SJCRH30 (cell line): ENCODE results near the gene MAP3K4. TPM values are rescaled to one million over a fixed set of nuclear protein-coding genes. Genes with fewer than 3 reads are reported as not detected.

ENCODE experiments used
- DNase-seq, 2 experiments: peaks; one replicate each; pipeline ENCODE4 v3.0.0-alpha.2; 2015 to 2020
- H3K27ac ChIP-seq: fragments of 250-450 bp; sonication (Bioruptor Pico); 2 replicates; pipeline ENCODE4 v1.5.1; 2020; ENCODE audit warnings: mild to moderate bottlenecking, moderate library complexity
- H3K27me3 ChIP-seq: fragments of 250-450 bp; sonication (Bioruptor Pico); 2 replicates; pipeline ENCODE4 v1.5.1; 2020; ENCODE audit warnings: mild to moderate bottlenecking, moderate library complexity
- H3K36me3 ChIP-seq: fragments of 250-450 bp; sonication (Bioruptor Pico); 2 replicates; pipeline ENCODE4 v1.5.1; 2020; ENCODE audit warnings: mild to moderate bottlenecking, moderate library complexity
- H3K4me1 ChIP-seq: fragments of 250-450 bp; sonication (Bioruptor Pico); 2 replicates; pipeline ENCODE4 v1.5.1; 2020; ENCODE audit warnings: mild to moderate bottlenecking, moderate library complexity
- H3K4me3 ChIP-seq: fragments of 250-450 bp; sonication (Bioruptor Pico); 2 replicates; pipeline ENCODE4 v1.5.1; 2020; ENCODE audit warnings: mild to moderate bottlenecking, moderate library complexity
- H3K9me3 ChIP-seq: fragments of 250-450 bp; sonication (Bioruptor Pico); replicated peaks from 2 replicates; pipeline ENCODE4 v1.5.1; 2020; ENCODE audit warnings: mild to moderate bottlenecking, moderate library complexity
- total RNA-seq: library from RNA; depleted of rRNA; stranded (reverse); fragments of >200 nt; shearing (Covaris generic); gene quantifications from 2 replicates; pipeline ENCODE4 v1.2.3, GENCODE V29; 2014

MAP3K4 gene
- total RNA-seq, 1 experiment from 2014 or later: 44.7 TPM

DNA sequence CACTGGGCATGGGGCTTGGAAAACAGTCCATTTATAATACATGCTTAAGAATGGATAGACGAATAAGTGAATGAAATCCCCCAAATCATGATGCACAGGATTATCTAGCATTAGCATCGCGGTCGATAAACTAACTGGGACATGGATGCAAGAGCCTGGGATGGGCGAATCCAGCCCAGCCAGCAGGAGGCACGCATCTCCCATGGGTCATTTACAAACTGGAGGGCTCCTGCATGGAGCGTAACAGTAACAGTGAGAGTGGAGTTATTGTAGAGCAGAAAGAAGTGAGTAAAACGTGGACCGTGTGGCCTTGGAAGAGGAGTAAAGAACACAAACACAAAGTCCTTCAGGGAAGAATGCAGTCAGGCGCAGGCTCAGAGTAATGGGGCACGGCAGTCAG lies 145.8 kb downstream of the MAP3K4 start:
- Histone ChIP-seq H3K9me3 (no peaks in the 10 kb centered on the region), H3K4me1 (peaks cover 5% of the 10 kb centered on the region), H3K36me3 (no peaks in the 10 kb centered on the region), H3K27me3 (no peaks in the 10 kb centered on the region), H3K27ac (no peak overlapping the region), H3K4me3 (no peak overlapping the region)
- no peak for DNase-seq

DNA sequence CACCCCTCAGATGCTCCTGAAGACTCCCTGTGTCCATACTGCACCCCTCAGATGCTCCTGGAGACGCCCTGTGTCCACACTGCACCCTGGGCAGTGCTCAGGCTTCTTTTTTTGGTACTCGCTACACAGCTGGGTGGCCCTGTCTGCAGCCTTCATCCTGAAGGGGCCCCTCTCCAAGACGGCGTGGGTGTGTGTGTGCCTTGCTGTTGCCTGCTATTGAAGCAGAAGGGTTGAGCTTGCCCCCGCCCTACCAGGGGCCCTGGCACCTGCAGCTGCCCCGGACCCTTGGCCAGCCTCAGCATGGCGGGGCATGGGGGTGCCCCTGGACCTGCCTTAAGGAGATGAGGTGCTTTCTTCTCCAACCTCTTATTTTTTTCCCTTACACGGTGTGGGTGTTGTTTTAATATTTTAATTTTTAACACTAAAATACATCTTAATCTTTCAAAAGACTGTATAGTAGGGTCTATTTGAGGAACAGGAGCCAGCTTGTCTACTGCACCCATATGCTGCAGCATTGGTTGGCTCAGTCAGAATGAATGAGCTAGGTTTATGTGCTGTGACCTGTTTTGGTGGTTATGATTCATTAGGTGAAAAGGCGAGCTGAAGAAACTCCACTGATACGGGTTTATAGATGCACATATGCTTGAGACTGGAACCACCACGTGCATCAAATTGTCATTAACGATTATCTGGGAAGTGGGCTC lies 146.4 kb downstream of the MAP3K4 start:
- Histone ChIP-seq H3K27me3 (no peaks in the 10 kb centered on the region), H3K27ac (no peak overlapping the region), H3K9me3 (no peaks in the 10 kb centered on the region), H3K36me3 (no peaks in the 10 kb centered on the region), H3K4me3 (no peak overlapping the region), H3K4me1 (peaks cover 5% of the 10 kb centered on the region)
- no peak for DNase-seq

DNA sequence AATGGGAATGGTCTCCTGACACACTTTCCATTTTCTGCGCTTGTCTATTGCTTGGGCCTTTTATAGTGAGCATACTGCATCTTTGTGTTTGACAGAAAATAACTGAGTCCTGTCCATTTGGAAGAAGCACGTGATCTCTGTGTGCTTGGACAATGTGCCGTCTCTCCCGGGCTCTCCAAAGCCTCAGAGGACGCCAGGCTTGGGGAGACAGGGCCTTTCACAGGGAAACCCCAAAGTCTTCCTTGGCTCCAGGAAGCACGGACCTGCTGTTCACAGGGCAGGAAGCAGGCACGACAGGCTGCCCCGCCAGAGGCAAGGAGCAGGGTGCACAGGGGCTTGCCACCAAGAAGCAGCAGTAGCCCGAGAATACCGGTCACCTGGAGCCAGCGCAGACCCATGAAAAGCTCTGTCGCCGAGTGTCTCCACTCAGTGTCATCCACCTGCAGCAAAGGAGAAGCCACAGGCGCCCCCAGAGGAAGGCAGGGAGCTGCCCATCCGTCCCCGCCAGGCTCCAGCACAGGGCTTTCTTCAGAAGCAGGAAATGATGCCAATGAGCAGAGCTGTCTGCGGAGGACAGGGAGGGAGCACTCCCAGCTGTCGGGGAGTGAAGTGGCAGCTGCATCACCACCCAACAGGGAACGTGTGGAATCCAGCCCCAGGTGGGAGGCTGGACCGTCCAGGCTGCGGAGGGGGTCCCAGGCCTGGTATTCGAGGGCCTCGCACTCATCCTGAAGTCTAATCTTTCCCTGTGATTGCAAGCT lies 147.2 kb downstream of the MAP3K4 start:
- Histone ChIP-seq H3K36me3 (no peaks in the 10 kb centered on the region), H3K9me3 (no peaks in the 10 kb centered on the region), H3K27ac (no peak overlapping the region), H3K4me3 (no peak overlapping the region), H3K27me3 (no peaks in the 10 kb centered on the region), H3K4me1 (peaks cover 5% of the 10 kb centered on the region)
- no peak for DNase-seq

DNA sequence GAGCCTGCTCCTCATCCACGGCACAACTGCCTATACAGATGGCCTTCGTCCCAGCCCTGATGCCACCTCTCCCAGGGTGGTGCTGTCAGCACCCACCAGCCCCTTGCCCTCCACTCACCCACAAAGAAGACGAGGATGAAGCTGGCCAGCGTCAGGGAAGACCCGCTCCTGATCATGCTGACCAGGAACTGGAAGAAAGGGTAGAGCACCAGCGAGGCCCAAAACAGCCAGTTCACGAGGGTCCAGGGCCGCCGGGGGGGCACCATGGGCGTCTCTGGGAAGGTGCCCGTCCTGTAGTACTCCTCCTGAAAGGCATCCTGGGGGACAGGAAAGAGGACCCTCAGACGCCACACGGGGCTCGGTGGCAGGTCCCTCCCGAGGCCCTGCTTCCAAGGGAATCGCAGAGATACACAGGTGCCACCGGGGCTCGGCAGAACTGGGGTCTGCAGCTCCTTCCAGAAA lies 147.8 kb downstream of the MAP3K4 start:
- Histone ChIP-seq H3K27me3 (no peaks in the 10 kb centered on the region), H3K4me3 (no peak overlapping the region), H3K4me1 (peaks cover 5% of the 10 kb centered on the region), H3K36me3 (no peaks in the 10 kb centered on the region), H3K9me3 (no peaks in the 10 kb centered on the region), H3K27ac (no peak overlapping the region)
- DNase-seq: no peak

DNA sequence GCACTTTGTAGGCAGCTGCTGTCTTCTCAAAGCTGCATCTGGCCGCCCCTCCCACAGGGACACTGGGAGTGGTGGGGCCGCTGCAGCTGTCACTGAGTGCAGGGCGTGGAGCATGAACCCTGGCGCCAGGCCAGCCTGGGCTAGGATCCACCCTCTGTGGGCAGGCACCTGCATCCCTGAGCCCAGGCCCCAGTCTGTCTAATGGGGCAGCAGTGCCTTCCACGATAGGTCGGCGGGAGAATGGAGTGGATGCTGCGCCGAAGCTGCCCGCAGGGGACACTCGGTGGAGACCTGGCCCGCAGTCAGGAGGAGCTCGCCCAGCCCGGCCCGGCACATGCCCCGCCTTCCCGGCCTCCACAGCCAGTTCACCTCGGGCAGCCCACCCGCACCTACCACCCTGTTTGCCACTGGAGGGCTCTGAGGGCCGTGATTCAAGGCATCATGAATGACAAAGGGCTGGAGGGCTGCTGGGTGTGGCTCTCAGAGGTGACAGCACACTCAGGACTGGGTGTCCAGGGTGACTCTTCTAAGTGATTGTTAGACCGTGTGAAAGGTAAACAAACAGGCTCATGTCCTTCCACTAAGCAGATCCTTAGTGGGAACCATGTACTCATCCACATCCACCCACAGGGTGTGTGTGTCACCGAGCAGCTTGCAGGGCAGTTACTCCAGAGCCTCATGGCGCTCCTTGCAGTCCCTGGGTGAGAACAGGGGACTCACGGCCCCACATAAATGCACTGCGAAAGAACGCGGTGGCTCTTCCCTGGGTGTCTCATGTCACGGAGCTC lies 148.4 kb downstream of the MAP3K4 start:
- no peaks in the 10 kb centered on the region for H3K27me3 ChIP-seq
- H3K4me1 ChIP-seq: peaks cover 5% of the 10 kb centered on the region
- no peaks in the 10 kb centered on the region for H3K9me3 ChIP-seq
- DNase-seq: peak; percentile 90 to 91
- H3K4me3 ChIP-seq: no peak overlapping the region
- H3K27ac ChIP-seq: no peak overlapping the region
- H3K36me3 ChIP-seq: no peaks in the 10 kb centered on the region

DNA sequence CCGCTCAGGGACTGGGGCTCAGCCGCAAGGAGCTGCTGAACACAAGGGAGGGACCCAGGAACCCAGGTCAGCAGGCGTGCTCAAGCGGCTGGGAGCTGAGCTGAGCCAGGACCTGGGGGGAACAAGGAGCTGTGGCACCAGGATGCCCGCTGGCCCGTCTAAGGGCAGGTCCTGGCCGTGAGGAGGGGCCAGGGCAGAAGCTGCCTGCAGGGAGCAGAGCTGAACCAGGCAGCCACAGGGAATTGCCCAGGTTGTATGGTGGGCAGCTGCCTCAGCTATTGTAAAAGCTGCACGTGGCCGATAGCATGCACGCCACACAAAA lies 148.9 kb downstream of the MAP3K4 start:
- no peaks in the 10 kb centered on the region for H3K36me3 ChIP-seq
- no peak overlapping the region for H3K27ac ChIP-seq
- no peak for DNase-seq
- no peak overlapping the region for H3K4me3 ChIP-seq
- no peaks in the 10 kb centered on the region for H3K9me3 ChIP-seq
- no peaks in the 10 kb centered on the region for H3K27me3 ChIP-seq
- H3K4me1 ChIP-seq: peaks cover 5% of the 10 kb centered on the region

DNA sequence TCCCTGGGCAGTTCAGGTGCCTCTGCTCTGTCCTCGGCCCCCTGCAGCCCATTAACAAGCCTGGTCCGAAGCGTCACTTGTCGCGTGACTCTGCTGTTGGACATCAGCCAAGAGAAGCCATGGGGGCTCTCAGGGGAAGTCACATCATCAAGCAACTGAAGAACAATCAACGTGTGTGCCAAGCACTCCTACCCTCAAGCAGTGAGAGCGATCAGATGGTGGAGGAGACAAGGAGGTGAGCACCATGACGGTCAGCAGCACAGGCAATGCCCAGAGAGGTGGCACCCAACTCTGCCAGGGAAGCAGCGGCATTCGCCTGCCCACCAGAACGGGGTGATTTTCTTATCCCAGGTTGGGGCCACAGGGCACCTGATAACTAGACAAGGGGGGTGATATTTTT lies 149.6 kb downstream of the MAP3K4 start:
- no peak for DNase-seq
- Histone ChIP-seq H3K27ac (no peak overlapping the region), H3K4me1 (peaks cover 5% of the 10 kb centered on the region)

DNA sequence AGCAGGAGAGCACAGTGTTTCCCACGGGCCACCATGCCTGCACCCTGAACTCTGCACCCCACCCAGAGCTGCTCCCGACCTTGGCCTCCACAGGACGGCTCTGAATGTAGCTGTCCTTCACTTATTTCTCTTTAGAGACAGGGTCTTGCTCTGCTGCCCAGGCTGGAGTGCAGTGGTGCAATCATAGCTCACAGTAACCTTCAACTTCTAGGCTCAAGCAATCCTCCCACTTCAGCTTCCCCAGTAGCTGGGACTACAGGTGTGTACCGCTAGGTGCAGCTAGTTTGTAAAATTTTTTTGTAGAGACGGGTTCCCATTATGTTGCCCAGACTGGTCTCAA lies 151.4 kb downstream of the MAP3K4 start:
- peaks cover 5% of the 10 kb centered on the region for H3K4me1 ChIP-seq
- no peak overlapping the region for H3K4me3 ChIP-seq
- no peaks in the 10 kb centered on the region for H3K9me3 ChIP-seq
- DNase-seq: no peak
- no peaks in the 10 kb centered on the region for H3K36me3 ChIP-seq
- H3K27me3 ChIP-seq: no peaks in the 10 kb centered on the region
- H3K27ac ChIP-seq: no peak overlapping the region

More for the DNA sequence above, 149.6 kb downstream of the MAP3K4 start:
- Histone ChIP-seq H3K27me3 (no peaks in the 10 kb centered on the region), H3K4me3 (no peak overlapping the region), H3K9me3 (no peaks in the 10 kb centered on the region), H3K36me3 (no peaks in the 10 kb centered on the region)

DNA sequence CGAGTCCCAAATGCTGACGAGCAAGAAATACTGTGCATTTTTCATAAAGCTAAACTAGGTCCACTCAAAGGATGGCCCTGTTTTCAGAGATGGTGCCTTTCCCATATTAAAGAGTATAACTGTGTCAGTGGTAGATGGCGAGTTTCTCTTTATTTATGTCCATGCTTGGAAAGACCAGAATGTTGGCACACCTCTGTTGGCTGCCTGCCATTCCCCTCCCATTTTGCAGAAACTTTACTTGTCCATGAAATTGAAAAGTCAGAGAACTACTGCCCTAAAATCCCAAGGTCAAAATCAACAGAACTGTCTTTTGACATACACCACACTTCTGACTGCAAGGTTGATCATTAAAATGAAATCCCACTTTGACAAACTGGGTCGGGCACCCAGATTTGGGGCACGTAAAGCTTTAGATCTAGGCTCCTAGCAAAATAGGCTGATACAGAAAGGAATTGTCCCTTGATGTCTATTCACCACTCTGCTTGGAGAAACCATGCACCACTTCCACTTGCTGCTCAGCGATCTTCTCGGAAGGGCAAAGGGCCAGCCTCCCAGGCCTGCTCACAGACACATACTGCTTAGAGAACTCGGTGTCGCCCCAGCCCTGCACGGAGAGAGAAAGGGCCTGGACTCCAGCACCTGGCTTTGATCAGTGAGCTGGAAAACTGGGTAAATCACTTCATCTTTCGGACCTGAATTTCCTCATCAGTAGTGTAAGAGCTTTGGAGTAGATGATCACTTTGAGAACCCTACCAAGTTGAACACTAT lies 152.3 kb downstream of the MAP3K4 start:
- 0 out of 2 replicates have a peak, but pooled peaks cover 2% of the 10 kb centered on the region for H3K36me3 ChIP-seq
- no peaks in the 10 kb centered on the region for H3K27me3 ChIP-seq
- H3K27ac ChIP-seq: no peak overlapping the region
- H3K4me3 ChIP-seq: no peak overlapping the region
- DNase-seq: no peak
- H3K9me3 ChIP-seq: no peaks in the 10 kb centered on the region
- H3K4me1 ChIP-seq: peaks cover 5% of the 10 kb centered on the region

DNA sequence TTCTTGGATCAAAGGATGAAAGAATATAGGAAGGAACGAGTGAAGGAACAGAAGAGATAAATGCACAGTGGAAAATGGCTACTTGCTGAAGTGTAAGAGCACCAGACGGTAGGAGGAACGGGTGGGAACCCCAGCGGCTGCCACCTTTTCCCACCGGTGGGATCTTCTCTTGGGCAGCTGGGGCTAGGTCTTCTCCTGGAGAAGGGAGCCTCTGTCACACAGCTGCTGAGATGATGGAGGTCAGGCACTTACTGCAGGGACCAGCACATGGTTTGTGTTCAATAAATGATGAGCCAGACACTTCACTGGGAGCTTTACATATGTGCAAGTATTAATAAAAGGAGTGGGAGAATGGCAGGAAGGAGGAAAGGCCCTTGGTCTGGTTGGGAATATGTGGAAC lies 158.6 kb downstream of the MAP3K4 start:
- no peaks in the 10 kb centered on the region for H3K27me3 ChIP-seq
- H3K36me3 ChIP-seq: 0 out of 2 replicates have a peak, but pooled peaks cover 2% of the 10 kb centered on the region
- H3K4me3 ChIP-seq: no peak overlapping the region
- no peaks in the 10 kb centered on the region for H3K4me1 ChIP-seq
- DNase-seq: no peak
- no peaks in the 10 kb centered on the region for H3K9me3 ChIP-seq
- H3K27ac ChIP-seq: no peak overlapping the region

DNA sequence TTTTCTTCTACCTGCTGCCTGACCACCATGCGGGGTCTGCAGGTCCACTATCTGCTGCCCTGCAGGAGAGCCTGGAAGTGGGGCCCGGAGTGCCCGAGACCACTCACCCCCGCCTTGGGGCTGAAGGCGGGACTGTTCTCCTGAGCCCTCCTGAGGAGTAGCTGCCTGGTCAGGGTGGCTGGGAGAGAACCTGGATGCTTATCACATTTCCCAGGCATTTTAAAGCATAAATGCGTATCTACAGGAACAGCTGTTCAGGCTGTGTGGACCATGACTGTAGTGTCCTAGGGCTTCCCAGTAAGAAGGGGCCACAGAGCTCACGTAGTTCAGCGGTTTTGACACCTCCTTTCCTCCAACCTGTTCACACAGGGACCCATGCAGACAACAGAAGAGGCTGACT lies 159.0 kb downstream of the MAP3K4 start:
- Histone ChIP-seq H3K9me3 (no peaks in the 10 kb centered on the region), H3K4me3 (no peak overlapping the region), H3K27ac (no peak overlapping the region; the same call in 1 of the 2 replicates), H3K36me3 (0 out of 2 replicates have a peak, but pooled peaks cover 2% of the 10 kb centered on the region), H3K27me3 (no peaks in the 10 kb centered on the region), H3K4me1 (no peaks in the 10 kb centered on the region)
- DNase-seq: peak in 1 of 2 experiments; percentile 46

DNA sequence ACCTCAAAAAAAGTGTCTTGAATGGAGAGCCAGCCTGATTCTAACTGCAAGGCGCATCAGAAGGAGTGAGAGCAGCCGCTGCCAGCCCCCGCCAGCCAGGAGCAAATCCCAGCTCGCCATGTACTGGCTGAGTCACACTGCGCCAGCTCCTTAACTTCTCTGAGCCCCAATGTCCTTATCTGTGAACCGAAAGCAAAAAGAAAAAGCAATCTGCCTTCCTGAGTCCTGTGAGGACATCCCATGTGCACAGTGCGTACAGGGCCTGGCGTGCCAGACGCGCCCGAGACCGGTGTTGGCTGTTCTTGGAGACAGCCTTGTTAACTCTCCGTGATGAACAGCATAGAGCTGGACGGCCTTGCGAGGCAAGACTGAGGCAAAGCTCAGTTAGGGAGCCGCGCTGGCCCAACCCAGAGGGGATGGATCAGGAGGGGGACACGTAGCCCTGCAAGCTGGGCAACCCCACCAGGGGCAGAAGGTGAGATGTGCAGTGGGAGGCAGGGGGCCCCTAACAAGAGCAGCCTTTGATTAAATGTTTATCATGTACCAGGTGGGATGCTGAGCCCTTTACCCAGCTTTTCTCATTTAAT lies 159.6 kb downstream of the MAP3K4 start:
- Histone ChIP-seq H3K4me3 (no peak overlapping the region), H3K27me3 (no peaks in the 10 kb centered on the region), H3K36me3 (0 out of 2 replicates have a peak, but pooled peaks cover 2% of the 10 kb centered on the region), H3K9me3 (no peaks in the 10 kb centered on the region), H3K4me1 (no peaks in the 10 kb centered on the region), H3K27ac (no peak overlapping the region; the same call in 1 of the 2 replicates)
- DNase-seq: no peak

DNA sequence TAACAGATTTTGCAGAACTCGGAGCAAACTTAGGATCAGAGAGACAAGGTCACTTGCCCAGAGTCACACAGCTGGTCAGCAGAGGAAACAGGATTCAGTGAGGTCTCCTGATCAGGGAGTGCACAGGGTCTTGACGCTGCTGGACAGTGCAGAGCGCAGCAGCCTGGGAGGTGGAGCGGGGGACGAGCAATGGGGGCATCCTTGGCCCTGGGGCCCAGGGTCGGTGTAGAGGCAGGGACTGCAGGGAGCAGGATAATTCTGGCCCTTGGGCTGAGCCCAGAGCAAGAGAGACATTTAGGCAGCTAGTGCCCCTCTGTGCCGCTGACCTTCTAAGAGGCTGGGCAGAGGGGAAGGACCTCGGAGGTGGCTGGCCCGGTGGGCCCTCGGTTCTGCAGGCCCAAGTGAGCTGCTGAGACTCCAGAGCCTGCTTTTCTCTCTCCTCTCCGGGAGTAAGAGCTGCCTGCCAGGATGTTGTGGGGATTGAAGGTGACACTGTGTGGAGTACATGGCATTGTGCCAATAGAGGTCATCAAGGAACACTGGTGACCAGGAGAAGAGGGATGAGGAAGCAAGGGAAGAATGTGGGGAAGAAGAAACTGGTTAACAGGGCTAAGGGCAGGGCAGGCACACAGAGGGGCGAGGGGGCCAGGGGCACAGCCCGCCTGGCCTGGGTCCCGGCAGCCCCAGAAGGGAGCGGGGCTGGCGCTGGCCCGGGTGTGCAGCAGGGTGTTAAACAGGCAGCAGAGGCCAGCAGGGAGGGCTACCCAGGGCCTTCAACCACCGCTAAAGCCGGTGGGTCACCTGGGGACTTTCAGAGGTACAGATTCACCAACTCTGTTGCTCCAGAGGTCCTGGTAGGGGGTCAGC lies 160.3 kb downstream of the MAP3K4 start:
- no peaks in the 10 kb centered on the region for H3K27me3 ChIP-seq
- no peak for DNase-seq
- no peak overlapping the region for H3K4me3 ChIP-seq
- H3K9me3 ChIP-seq: no peaks in the 10 kb centered on the region
- H3K27ac ChIP-seq: no peak overlapping the region
- 0 out of 2 replicates have a peak, but pooled peaks cover 2% of the 10 kb centered on the region for H3K36me3 ChIP-seq
- H3K4me1 ChIP-seq: no peaks in the 10 kb centered on the region
